AG04450 (cell line): ENCODE results near the gene KRTAP5-2. TPM values are rescaled to one million over a fixed set of nuclear protein-coding genes. Genes with fewer than 3 reads are reported as not detected.

Experiments used
- CTCF ChIA-PET: fragments of 300-600, 350-600 bp; formaldehyde crosslinking; extraction: SDS; loops from one replicate; lab custom pipeline; 2022; ENCODE audit warnings: antibody characterized with exemption, inconsistent platforms; lab: Charles Lee
- POLR2A ChIA-PET: fragments of 350-600 bp; formaldehyde crosslinking; extraction: SDS; loops from one replicate; lab custom pipeline; 2021; ENCODE audit warnings: antibody characterized with exemption, inconsistent platforms; lab: Yijun Ruan, JAX
- DNase-seq: peaks from one replicate; pipeline ENCODE4 v3.0.0-alpha.2; 2011; ENCODE audit warnings: low read depth, low spot score
- H3K27ac ChIP-seq: one replicate; pipeline ENCODE4 v1.5.1; 2012; ENCODE audit warnings: low read depth, low read length, control low read depth
- H3K27me3 ChIP-seq: one replicate; pipeline ENCODE4 v1.6.0; 2012; ENCODE audit warnings: low read length; ENCODE audit not compliant: control insufficient read depth, insufficient read depth
- H3K4me3 ChIP-seq: 2 replicates; pipeline ENCODE4 v1.5.1; 2011; ENCODE audit warnings: mild to moderate bottlenecking, low read depth, low read length, control low read depth
- H3K9me3 ChIP-seq: 2 replicates; pipeline ENCODE4 v1.5.1; 2012; ENCODE audit warnings: low read length; ENCODE audit not compliant: control insufficient read depth, insufficient read depth
- CTCF ChIP-seq: IDR thresholded peaks from 2 replicates; pipeline ENCODE4 v1.5.1; 2011; ENCODE audit warnings: low read depth, low read length, control low read depth, inconsistent platforms
- polyA plus RNA-seq: library from polyadenylated mRNA; depleted of rRNA; stranded (reverse); fragments of >200 nt; gene quantifications from 2 replicates; pipeline ENCODE4 v1.2.3, GENCODE V29; 2011

Gene KRTAP5-2
- polyA plus RNA-seq, 1 experiment, result not detected

- DNase-seq, result peak; percentile 62
- no peaks in the 10 kb centered on the region for H3K27me3 ChIP-seq
- H3K27ac ChIP-seq, result peak overlapping the region; percentile 85
- ChIA-PET CTCF (interaction anchor here (0.6 to 2.4 kb wide), 5 partner anchors 12 to 441 kb away, joined by 3 to 14 read pairs (median 5); no protein-coding TSS in a partner anchor), POLR2A (interaction anchor here (0.6 to 1.2 kb wide), 3 partner anchors 11 to 152 kb away, joined by 3 to 6 read pairs (median 4); no protein-coding TSS in a partner anchor)
- no peak overlapping the region for H3K4me3 ChIP-seq
- no peaks in the 10 kb centered on the region; the same call in 1 of the 2 replicates for H3K9me3 ChIP-seq
- TF ChIP-seq CTCF, result no peak
These were observed 40.0 kb downstream of the KRTAP5-2 start for GRCh38 chr11:1557904-1558774.

- peak overlapping the region; percentile 85 for H3K27ac ChIP-seq
- ChIA-PET CTCF (interaction anchor here (0.6 to 2.4 kb wide), 5 partner anchors 11 to 441 kb away, joined by 3 to 14 read pairs (median 5); no protein-coding TSS in a partner anchor), POLR2A (interaction anchor here (1.2 kb wide), 1 partner anchor 16 kb away, joined by 3 read pairs; no protein-coding TSS in a partner anchor)
- H3K9me3 ChIP-seq, result no peaks in the 10 kb centered on the region; the same call in 1 of the 2 replicates
- H3K4me3 ChIP-seq, result no peak overlapping the region
- H3K27me3 ChIP-seq, result no peaks in the 10 kb centered on the region
- no peak for DNase-seq
- no peak for TF ChIP-seq CTCF
These were observed 40.8 kb downstream of the KRTAP5-2 start for GRCh38 chr11:1557051-1557884.

GRCh38 chr11:1556278-1556902 lies 41.7 kb downstream of the KRTAP5-2 start:
- CTCF ChIA-PET, result interaction anchor here (2.4 kb wide), 1 partner anchor 18 kb away, joined by 5 read pairs; no protein-coding TSS in a partner anchor
- no peak for DNase-seq
- no peak for TF ChIP-seq CTCF
- POLR2A ChIA-PET, result no interaction called here
- H3K9me3 ChIP-seq, result no peaks in the 10 kb centered on the region; the same call in 1 of the 2 replicates
- no peaks in the 10 kb centered on the region for H3K27me3 ChIP-seq
- H3K4me3 ChIP-seq, result no peak overlapping the region
- no peak overlapping the region for H3K27ac ChIP-seq

- H3K27me3 ChIP-seq, result no peaks in the 10 kb centered on the region
- no peak overlapping the region for H3K27ac ChIP-seq
- ChIA-PET CTCF (interaction anchor here (0.6 kb wide), 1 partner anchor 9 kb away, joined by 4 read pairs; no protein-coding TSS in a partner anchor), POLR2A (no interaction called here)
- H3K9me3 ChIP-seq, result no peaks in the 10 kb centered on the region; the same call in 1 of the 2 replicates
- no peak for DNase-seq
- TF ChIP-seq CTCF, result no peak
- no peak overlapping the region for H3K4me3 ChIP-seq
These were observed 42.4 kb downstream of the KRTAP5-2 start for GRCh38 chr11:1555713-1556153.
